Adipose tissue (tissue), 3 donors: ENCODE results near the gene MT1F. TPM values are rescaled to one million over a fixed set of nuclear protein-coding genes. Genes with fewer than 3 reads are reported as not detected.

ENCODE experiments used
- H3K27ac ChIP-seq: one replicate; pipeline ENCODE4 v1.5.1; 2013; ENCODE audit warnings: low read depth, low read length
- WGBS, 3 donors: extraction: QIAGEN DNeasy Blood & Tissue Kit; methylation state at CpG; one replicate each; pipeline ENCODE4 v1.1.7; 2013; 5-methylcytosine and 5-hydroxymethylcytosine counted together
- polyA plus RNA-seq, 3 donors: library from polyadenylated mRNA; stranded (reverse); fragments of 200-250 nt; gene quantifications; one replicate each; pipeline ENCODE4 v1.2.3, GENCODE V29; 2013
- donor health status: healthy with polysubstance abuse.
- donor health status: Bipolar disorder and iron deficiency.
- donor health status: healthy.

The MT1F gene
- polyA plus RNA-seq, 3 donors, result 84.5 to 341 (median 130) TPM

DNA sequence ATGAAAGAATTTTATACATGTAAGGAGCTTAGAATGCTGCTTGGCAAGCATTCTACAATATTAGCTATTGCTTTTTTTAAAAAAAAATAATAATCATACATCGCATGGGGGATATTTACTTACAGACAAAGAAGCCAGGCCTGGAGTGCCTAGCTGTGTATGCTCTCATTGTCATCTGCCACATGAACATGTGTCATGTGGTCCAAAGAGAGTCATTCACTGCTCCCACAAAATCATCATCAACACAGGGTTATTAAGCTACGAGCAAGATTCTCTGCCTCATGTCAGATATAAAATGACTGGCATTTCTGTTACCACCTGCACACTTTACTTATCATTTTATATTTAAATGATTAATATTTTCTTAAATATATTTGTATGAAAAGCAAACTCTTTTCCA lies 34.1 kb upstream of the MT1F start:
- 95 to 98% (median 96%) methylated on average over 2 of the region's 2 CpGs for WGBS, 3 donors
- H3K27ac ChIP-seq, result no peak overlapping the region

DNA sequence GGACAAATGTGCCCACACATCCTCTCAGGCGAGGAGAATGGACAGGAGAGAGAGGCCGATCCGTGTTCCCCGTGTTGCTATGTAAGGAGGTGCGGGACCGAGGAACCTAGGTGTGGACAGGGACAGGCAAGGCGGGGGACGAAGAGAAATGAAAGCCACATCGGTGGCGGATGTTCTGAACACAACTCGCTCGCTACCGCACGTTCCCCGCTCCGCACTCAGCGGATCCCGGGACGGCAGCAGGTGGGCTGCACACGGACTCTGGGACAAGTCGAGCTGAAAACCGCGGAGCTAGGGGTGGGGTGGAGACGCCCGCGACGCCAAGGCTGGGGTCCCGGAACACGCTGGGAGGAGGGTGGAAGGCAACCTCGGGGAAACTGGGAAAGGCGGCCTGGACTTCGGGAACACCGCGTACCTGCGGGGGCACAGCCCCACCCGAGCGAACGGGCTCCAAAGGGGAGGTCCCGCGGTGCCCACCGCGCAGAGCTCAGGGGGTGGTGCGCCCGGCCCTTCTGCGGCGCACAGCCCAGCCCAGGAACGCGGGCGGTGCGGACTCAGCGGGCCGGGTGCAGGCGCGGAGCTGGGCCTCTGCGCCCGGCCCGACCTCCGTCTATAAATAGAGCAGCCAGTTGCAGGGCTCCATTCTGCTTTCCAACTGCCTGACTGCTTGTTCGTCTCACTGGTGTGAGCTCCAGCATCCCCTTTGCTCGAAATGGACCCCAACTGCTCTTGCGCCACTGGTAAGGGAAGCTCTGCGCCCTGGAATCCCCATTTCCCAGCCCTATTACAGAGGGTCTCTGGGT lies 32.4 kb upstream of the MT1F start, which contains the start of gene MT1E:
Gene MT1E, plus strand, starts transcription at position 642 of the 803 bp plus-strand sequence. Its CDS starts 71 bp downstream, at position 713.
- peak within 1 kb of the TSS; percentile 87 for H3K27ac ChIP-seq
- WGBS, 3 donors, result 1 to 2% (median 2%) methylated on average over 60 to 62 of the region's 62 CpGs

DNA sequence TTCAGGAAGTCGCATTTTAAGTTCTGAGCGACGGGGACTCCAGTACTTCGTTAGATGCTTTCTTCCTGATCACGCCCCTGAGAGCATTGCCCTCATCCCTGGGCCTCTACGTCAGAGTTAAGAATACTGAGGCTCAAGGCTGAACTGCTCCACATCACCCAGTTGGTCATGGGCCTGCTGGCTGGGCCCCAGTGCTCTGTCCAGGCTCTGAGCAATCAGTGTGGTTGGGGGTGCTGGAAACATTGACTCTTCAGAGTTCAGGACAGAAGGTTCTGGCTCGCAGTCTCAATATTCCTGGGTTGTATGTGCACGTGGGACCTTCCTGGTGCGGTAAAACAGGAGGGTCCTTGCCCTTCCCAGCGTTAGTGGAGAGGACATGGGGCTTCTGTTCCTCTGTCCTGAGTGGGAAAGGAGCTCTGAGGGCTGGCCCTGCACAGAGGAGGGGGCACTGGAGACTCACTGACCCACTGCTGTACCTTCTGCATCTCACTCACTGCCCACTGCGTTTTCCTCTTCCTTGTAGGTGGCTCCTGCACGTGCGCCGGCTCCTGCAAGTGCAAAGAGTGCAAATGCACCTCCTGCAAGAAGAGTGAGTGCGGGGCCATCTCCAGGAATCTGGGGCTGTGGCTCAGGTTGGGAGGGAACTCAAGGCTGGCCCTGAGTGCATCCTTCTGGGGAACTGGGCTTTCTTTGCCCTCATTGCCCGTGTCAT lies 31.7 kb upstream of the MT1F start:
- WGBS, 3 donors, result 8 to 21% (median 19%) methylated on average over 16 of the region's 16 CpGs
- peak overlapping the region; percentile 16 for H3K27ac ChIP-seq

- peak overlapping the region; percentile 46 for H3K27ac ChIP-seq
- 26 to 60% (median 48%) methylated on average over 7 of the region's 7 CpGs for WGBS, 3 donors
Measured at GRCh38 chr16:56626685-56627084, 31.1 kb upstream of the MT1F start.

GRCh38 chr16:56628486-56629350 lies 29.0 kb upstream of the MT1F start:
- no peak overlapping the region for H3K27ac ChIP-seq
- WGBS, 3 donors, result 66 to 73% (median 69%) methylated on average over 9 of the region's 9 CpGs

DNA sequence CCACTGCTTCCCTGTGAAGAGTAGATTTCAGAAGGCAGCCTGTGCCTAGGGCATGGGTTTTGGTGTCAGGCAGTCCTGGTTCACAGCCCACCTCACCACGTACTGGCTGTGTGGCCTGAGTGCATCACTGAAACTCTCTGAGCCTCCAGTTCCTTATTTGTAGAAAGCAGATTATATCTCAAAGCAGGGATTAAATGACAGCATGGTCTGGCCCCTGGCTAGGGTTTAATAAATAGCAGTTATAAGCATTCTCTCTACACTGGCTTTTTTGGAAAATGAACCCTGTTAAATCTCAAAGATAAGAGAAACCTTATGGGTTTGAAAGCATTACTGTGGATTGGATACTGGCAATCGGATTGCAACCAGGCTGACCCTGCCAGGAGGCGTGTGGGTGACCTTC lies 28.2 kb upstream of the MT1F start:
- 69 to 93% (median 89%) methylated on average over 3 of the region's 3 CpGs for WGBS, 3 donors
- H3K27ac ChIP-seq, result no peak overlapping the region

GRCh38 chr16:56630134-56630533 lies 27.6 kb upstream of the MT1F start:
- WGBS, 3 donors, result 76 to 88% (median 87%) methylated on average over 3 of the region's 3 CpGs
- H3K27ac ChIP-seq, result no peak overlapping the region

DNA sequence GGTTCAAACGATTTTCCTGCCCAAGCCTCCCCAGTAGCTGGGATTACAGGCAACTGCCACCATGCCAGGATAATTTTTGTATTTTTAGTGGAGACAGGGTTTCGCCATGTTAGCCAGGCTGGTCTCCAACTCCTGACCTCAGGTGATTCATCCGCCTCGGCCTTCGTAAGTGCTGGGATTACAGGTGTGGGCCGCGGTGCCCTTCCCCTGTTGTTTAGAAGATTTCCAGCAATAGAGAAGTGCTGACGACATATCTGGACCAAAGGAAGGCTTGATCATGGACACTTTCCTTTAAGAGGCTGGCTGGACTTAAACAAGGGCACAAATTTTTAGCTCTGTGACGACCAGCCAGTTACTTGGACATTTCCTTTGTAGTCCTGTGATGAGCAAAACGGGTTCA lies 26.6 kb upstream of the MT1F start:
- WGBS, 3 donors, result 88 to 90% (median 88%) methylated on average over 10 of the region's 10 CpGs
- H3K27ac ChIP-seq, result no peak overlapping the region

GRCh38 chr16:56631832-56632155 lies 26.0 kb upstream of the MT1F start:
- WGBS, 3 donors, result 19 to 22% (median 19%) methylated on average over 14 of the region's 14 CpGs
- H3K27ac ChIP-seq, result peak overlapping the region; percentile 30

DNA sequence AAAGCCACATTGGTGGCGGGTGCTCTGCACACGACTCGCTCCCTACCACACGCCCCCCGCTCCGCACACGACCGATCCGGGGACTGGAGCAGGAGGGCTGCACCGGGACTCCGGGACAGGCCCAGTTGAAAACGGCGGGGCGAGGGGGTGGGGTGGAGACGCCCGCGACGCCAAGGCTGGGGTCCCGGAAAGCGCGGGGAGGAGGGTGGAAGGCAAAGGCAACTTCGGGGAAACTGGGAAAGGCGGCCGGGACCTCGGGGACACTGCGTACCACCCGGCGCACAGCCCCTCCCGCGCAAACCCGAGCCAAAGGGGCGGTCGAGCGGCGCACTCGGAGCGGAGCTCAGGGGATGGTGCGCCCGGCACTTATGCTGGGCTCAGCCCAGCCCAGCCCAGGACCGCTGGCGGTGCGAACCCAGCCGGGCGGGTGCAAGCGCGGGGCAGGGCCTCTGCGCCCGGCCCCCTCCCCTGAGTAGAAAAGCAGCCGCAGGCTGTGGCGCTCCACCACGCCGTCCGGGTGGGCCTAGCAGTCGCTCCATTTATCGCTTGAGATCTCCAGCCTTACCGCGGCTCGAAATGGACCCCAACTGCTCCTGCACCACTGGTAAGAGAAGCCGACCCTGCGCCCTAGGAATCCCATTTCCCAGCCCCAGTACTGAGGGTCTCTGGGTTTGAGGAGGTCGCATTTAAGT lies 25.5 kb upstream of the MT1F start, which contains the start of gene MT1M:
Gene MT1M, plus strand, starts transcription at position 504 of the 692 bp plus-strand sequence. Its CDS starts 73 bp downstream, at position 577.
- 1% methylated on average over 58 to 61 of the region's 61 CpGs for WGBS, 3 donors
- H3K27ac ChIP-seq, result peak within 1 kb of the TSS; percentile 41

DNA sequence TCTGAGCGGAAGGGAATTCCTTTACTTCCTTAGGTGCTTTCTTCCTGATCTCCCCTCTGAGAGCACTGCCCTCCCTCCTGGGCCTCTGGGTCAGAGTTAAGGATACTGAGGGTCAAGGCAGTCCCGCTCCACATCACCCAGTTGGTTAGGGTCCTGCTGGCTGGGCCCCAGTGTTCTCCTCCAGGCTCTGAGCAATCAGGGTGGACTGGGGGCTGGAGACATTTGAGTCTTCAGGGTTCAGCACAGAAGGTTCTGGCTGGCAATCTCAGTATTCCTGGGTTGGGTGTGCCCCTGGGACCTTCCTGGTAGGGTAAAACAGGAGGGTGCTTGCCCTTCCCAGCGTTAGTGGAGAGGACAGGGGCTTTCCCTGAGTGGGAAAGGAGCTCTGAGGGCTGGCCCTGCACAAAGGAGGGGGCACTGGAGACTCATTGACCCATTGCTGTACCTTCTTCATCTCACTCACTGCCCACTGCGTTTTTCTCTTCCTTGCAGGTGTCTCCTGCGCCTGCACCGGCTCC lies 24.9 kb upstream of the MT1F start:
- peak overlapping the region; percentile 41 for H3K27ac ChIP-seq
- WGBS, 3 donors, result 31 to 37% (median 31%) methylated on average over 6 of the region's 6 CpGs

DNA sequence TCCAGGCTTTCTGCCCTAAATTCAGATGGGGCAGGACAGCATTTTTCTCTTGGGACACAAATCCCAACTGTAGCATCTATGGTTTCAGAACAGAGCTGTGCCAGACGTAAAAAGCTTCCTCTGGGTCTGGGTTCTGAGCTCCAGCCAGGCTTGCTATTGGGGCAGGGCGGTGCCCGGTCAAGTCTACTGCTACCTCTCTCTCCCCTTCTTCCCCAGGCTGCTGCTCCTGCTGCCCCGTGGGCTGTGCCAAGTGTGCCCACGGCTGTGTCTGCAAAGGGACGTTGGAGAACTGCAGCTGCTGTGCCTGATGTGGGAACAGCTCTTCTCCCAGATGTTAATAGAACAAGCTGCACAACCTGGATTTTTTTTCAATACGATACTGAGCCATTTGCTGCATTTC lies 24.2 kb upstream of the MT1F start:
- no peak overlapping the region for H3K27ac ChIP-seq
- 45 to 63% (median 51%) methylated on average over 7 of the region's 7 CpGs for WGBS, 3 donors

GRCh38 chr16:56634715-56635440 lies 22.9 kb upstream of the MT1F start:
- H3K27ac ChIP-seq, result no peak overlapping the region
- WGBS, 3 donors, result 28 to 60% (median 38%) methylated on average over 43 to 47 of the region's 47 CpGs

DNA sequence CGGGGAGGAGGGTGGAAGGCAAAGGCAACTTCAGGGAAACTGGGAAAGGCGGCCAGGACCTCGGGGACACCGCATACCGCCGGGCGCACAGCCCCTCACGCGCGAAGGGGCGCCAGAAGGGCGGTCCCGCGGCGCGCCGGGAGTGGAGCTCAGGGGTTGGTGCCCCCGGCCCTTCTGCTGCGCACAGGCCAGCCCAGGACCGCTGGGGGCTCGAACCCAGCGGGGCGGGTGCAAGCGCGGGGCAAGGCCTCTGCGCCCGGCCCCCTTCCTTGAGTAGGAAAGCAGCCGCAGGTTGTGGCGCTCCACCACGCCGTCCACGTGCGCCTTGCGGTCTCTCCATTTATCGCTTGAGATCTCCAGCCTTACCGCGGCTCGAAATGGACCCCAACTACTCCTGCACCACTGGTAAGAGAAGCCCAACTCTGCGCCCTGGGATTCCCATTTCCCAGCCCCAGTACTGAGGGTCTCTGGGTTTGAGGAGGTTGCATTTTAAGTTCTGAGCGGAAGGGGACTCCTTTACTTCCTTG lies 22.3 kb upstream of the MT1F start:
- 21 to 56% (median 25%) methylated on average over 32 to 40 of the region's 40 CpGs for WGBS, 3 donors
- H3K27ac ChIP-seq, result no peak overlapping the region

- no peak overlapping the region for H3K27ac ChIP-seq
- 55 to 78% (median 60%) methylated on average over 9 of the region's 9 CpGs for WGBS, 3 donors
Measured at GRCh38 chr16:56636616-56637413, 20.9 kb upstream of the MT1F start.
